H9 (cell line): ENCODE results near the gene TOGARAM2. TPM values are rescaled to one million over a fixed set of nuclear protein-coding genes. Genes with fewer than 3 reads are reported as not detected.

Experiments used
- DNase-seq: peaks from one replicate; pipeline ENCODE4 v3.0.0-alpha.2; 2017
- H2AFZ ChIP-seq: one replicate; pipeline ENCODE4 v1.6.1; 2013; ENCODE audit warnings: mild to moderate bottlenecking, low read length, control low read depth, moderate library complexity
- H2AK5ac ChIP-seq: 2 replicates; pipeline ENCODE4 v1.6.1; 2013; ENCODE audit warnings: low read length, control low read depth, mixed read lengths; ENCODE audit not compliant: insufficient read length
- H2BK120ac ChIP-seq: one replicate; pipeline ENCODE4 v1.6.1; 2013; ENCODE audit warnings: low read depth, mild to moderate bottlenecking, low read length, control low read depth, inconsistent platforms; ENCODE audit not compliant: poor library complexity, severe bottlenecking
- H2BK12ac ChIP-seq: 2 replicates; pipeline ENCODE4 v1.6.1; 2013; ENCODE audit warnings: low read length, control low read depth, mixed read lengths, low read depth; ENCODE audit not compliant: insufficient read length
- H2BK15ac ChIP-seq: 2 replicates; pipeline ENCODE4 v1.6.1; 2013; ENCODE audit warnings: low read depth, low read length, control low read depth
- H2BK20ac ChIP-seq: one replicate; pipeline ENCODE4 v1.6.1; 2013; ENCODE audit warnings: low read depth, mild to moderate bottlenecking, low read length, control low read depth, inconsistent platforms; ENCODE audit not compliant: poor library complexity, severe bottlenecking
- H2BK5ac ChIP-seq: 2 replicates; pipeline ENCODE4 v1.6.1; 2013; ENCODE audit warnings: low read length, control low read depth, mixed read lengths; ENCODE audit not compliant: insufficient read length
- H3K14ac ChIP-seq: 2 replicates; pipeline ENCODE4 v1.6.1; 2013; ENCODE audit warnings: low read length, control low read depth; ENCODE audit not compliant: insufficient read depth
- H3K18ac ChIP-seq: 2 replicates; pipeline ENCODE4 v1.6.1; 2013; ENCODE audit warnings: low read depth, mild to moderate bottlenecking, mixed read lengths, low read length, control low read depth; ENCODE audit not compliant: insufficient read length
- H3K23ac ChIP-seq: 2 replicates; pipeline ENCODE4 v1.6.1; 2013; ENCODE audit warnings: low read length, control low read depth, mixed read lengths, low read depth; ENCODE audit not compliant: insufficient read length
- H3K23me2 ChIP-seq: 2 replicates; pipeline ENCODE4 v1.6.1; 2013; ENCODE audit warnings: low read depth, mild to moderate bottlenecking, mixed read lengths, low read length, control low read depth; ENCODE audit not compliant: insufficient read length, poor library complexity, severe bottlenecking
- H3K27ac ChIP-seq: 2 replicates; pipeline ENCODE4 v1.5.1; 2013; ENCODE audit warnings: low read length, control low read depth, mixed read lengths, low read depth; ENCODE audit not compliant: insufficient read length
- H3K27me3 ChIP-seq: 2 replicates; pipeline ENCODE4 v1.6.1; 2013; ENCODE audit warnings: low read length, control low read depth, inconsistent platforms; ENCODE audit not compliant: insufficient read depth
- H3K4ac ChIP-seq: 2 replicates; pipeline ENCODE4 v1.6.1; 2013; ENCODE audit warnings: low read depth, mild to moderate bottlenecking, control low read depth, inconsistent platforms, low read length, moderate library complexity
- H3K4me1 ChIP-seq: 2 replicates; pipeline ENCODE4 v1.6.1; 2013; ENCODE audit warnings: low read length, control low read depth, inconsistent platforms; ENCODE audit not compliant: insufficient read depth
- H3K4me2 ChIP-seq: 2 replicates; pipeline ENCODE4 v1.6.1; 2013; ENCODE audit warnings: low read length, control low read depth, mixed read lengths; ENCODE audit not compliant: insufficient read length, insufficient read depth
- H3K56ac ChIP-seq: 2 replicates; pipeline ENCODE4 v1.6.1; 2013; ENCODE audit warnings: low read depth, mild to moderate bottlenecking, mixed read lengths, low read length, control low read depth; ENCODE audit not compliant: insufficient read length
- H3K79me1 ChIP-seq: 2 replicates; pipeline ENCODE4 v1.6.1; 2013; ENCODE audit warnings: low read depth, mild to moderate bottlenecking, moderate library complexity, low read length, control low read depth, inconsistent platforms; ENCODE audit not compliant: insufficient read depth, poor library complexity, severe bottlenecking
- H3K79me2 ChIP-seq: 2 replicates; pipeline ENCODE4 v1.6.1; 2013; ENCODE audit warnings: low read length, control low read depth, inconsistent platforms; ENCODE audit not compliant: insufficient read depth
- H3K9ac ChIP-seq: 2 replicates; pipeline ENCODE4 v1.6.1; 2013; ENCODE audit warnings: low read length, control low read depth, mixed read lengths; ENCODE audit not compliant: insufficient read length; ENCODE audit errors: extremely low read depth
- H3K9me3 ChIP-seq: one replicate; pipeline ENCODE4 v1.6.1; 2013; ENCODE audit warnings: low read depth, low read length, inconsistent platforms; ENCODE audit not compliant: control insufficient read depth
- H3T11ph ChIP-seq: one replicate; pipeline ENCODE4 v1.6.1; 2013; ENCODE audit warnings: mild to moderate bottlenecking, low read length, control low read depth, inconsistent platforms
- H4K20me1 ChIP-seq: one replicate; pipeline ENCODE4 v1.6.1; 2013; ENCODE audit not compliant: control insufficient read depth, insufficient read length, insufficient read depth
- H4K5ac ChIP-seq: 2 replicates; pipeline ENCODE4 v1.6.1; 2013; ENCODE audit warnings: low read depth, mild to moderate bottlenecking, mixed read lengths, low read length, control low read depth; ENCODE audit not compliant: insufficient read length
- H4K8ac ChIP-seq: replicated peaks from 2 replicates; pipeline ENCODE4 v1.6.1; 2013; ENCODE audit warnings: low read length, control low read depth, mixed read lengths, low read depth; ENCODE audit not compliant: insufficient read length
- H4K91ac ChIP-seq: 2 replicates; pipeline ENCODE4 v1.6.1; 2013; ENCODE audit warnings: low read depth, mild to moderate bottlenecking, moderate library complexity, mixed read lengths, low read length, control low read depth; ENCODE audit not compliant: insufficient read length
- H3K27ac Mint-ChIP-seq, 3 experiments: 2 replicates in 2 of 3; 3 replicates in 1 of 3; pipeline ENCODE4 v1.8.0; 2020 to 2021; ENCODE audit warnings: mixed read lengths in 3 of 3, mild to moderate bottlenecking in 1 of 3, moderate library complexity in 1 of 3
- H3K27me3 Mint-ChIP-seq: 2 replicates; pipeline ENCODE4 v1.8.0; 2021; ENCODE audit warnings: low read depth, mild to moderate bottlenecking, moderate library complexity, mixed read lengths
- H3K36me3 Mint-ChIP-seq, 3 experiments: 2 replicates in 2 of 3; 3 replicates in 1 of 3; pipeline ENCODE4 v1.8.0; 2020 to 2021; ENCODE audit warnings: low read depth in 3 of 3, mixed read lengths in 3 of 3; ENCODE audit not compliant: insufficient read depth in 1 of 3
- H3K4me1 Mint-ChIP-seq, 2 experiments: 2 replicates each; pipeline ENCODE4 v1.8.0; 2020; ENCODE audit warnings: mixed read lengths in 2 of 2
- H3K4me3 Mint-ChIP-seq, 2 experiments: 2 replicates in 1 of 2; 3 replicates in 1 of 2; pipeline ENCODE4 v1.8.0; 2020 to 2021; ENCODE audit warnings: mild to moderate bottlenecking in 2 of 2, mixed read lengths in 2 of 2, moderate library complexity in 1 of 2
- H3K9me3 Mint-ChIP-seq, 2 experiments: 2 replicates in 1 of 2; 3 replicates in 1 of 2; pipeline ENCODE4 v1.8.0; 2020; ENCODE audit warnings: mild to moderate bottlenecking in 2 of 2, mixed read lengths in 2 of 2, moderate library complexity in 1 of 2
- WGBS: extraction: QIAGEN DNeasy Blood & Tissue Kit; methylation state at CpG from one replicate; pipeline ENCODE4 v1.1.7; 2013; ENCODE audit warnings: missing lambda C conversion rate, low lambda C conversion rate, mixed read lengths; ENCODE audit not compliant: insufficient read length; ENCODE audit errors: extremely low coverage; 5-methylcytosine and 5-hydroxymethylcytosine counted together
- total RNA-seq: library from RNA; stranded (reverse); gene quantifications from 2 replicates; pipeline ENCODE4 v1.2.1, GENCODE V29; 2021
- TF ChIP-seq, protein P1 (sequence below): fragments of 200-600 bp; sonication (generic); conservative IDR thresholded peaks from 3 replicates; pipeline ENCODE4 v1.8.0; 2021; ENCODE audit warnings: antibody characterized with exemption, mild to moderate bottlenecking

The TOGARAM2 gene
- total RNA-seq, 1 experiment from 2014 or later: 0.83 TPM

DNA sequence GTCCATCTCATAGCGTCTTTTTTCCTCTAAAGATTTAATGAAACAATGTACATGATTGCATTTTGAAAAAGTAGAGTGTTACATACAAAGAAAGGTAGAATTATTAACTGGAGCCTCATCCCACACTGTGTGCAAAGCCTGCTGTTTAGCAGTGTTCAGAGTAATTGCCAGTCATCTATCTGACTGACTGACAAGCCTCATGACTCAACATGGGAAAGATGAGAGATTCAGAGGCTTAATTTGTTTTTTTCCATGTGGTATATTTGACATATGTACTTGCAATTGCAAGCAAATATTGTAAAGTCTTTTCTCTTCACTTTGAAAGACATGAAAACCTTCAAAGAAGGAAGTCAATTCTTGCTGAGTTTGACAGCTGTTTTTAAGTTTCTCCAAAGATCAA, 78.5 kb downstream of the TOGARAM2 start:
- Histone ChIP-seq H2BK120ac (no peak overlapping the region), H2BK12ac (no peak overlapping the region), H3K23me2 (no peaks in the 10 kb centered on the region), H2AK5ac (no peak overlapping the region), H3K9me3 (no peaks in the 10 kb centered on the region), H3K56ac (no peak overlapping the region), H2AFZ (no peak overlapping the region), H3K14ac (no peak overlapping the region), H3K4me2 (no peak overlapping the region), H3K27ac (no peak overlapping the region), H3K9ac (no peak overlapping the region), H3K79me2 (no peaks in the 10 kb centered on the region), H4K91ac (no peak overlapping the region), H3K27me3 (no peaks in the 10 kb centered on the region), H3K18ac (no peak overlapping the region), H3K23ac (no peak overlapping the region), H2BK5ac (no peak overlapping the region), H3T11ph (no peak overlapping the region), H4K8ac (no peak overlapping the region), H3K79me1 (no peaks in the 10 kb centered on the region), H4K20me1 (no peaks in the 10 kb centered on the region), H2BK20ac (no peak overlapping the region), H2BK15ac (no peak overlapping the region), H3K4ac (no peak overlapping the region), H4K5ac (no peak overlapping the region), H3K4me1 (no peaks in the 10 kb centered on the region)
- DNase-seq: no peak
- Mint-ChIP-seq H3K4me3 (no peak overlapping the region), H3K4me1 (peaks cover 10 to 13% of the 10 kb centered on the region in 2 experiments), H3K9me3 (no peaks in the 10 kb centered on the region), H3K36me3 (no peaks in the 10 kb centered on the region), H3K27me3 (peaks cover 2% of the 10 kb centered on the region), H3K27ac (no peak overlapping the region)
- TF ChIP-seq, protein P1, sequence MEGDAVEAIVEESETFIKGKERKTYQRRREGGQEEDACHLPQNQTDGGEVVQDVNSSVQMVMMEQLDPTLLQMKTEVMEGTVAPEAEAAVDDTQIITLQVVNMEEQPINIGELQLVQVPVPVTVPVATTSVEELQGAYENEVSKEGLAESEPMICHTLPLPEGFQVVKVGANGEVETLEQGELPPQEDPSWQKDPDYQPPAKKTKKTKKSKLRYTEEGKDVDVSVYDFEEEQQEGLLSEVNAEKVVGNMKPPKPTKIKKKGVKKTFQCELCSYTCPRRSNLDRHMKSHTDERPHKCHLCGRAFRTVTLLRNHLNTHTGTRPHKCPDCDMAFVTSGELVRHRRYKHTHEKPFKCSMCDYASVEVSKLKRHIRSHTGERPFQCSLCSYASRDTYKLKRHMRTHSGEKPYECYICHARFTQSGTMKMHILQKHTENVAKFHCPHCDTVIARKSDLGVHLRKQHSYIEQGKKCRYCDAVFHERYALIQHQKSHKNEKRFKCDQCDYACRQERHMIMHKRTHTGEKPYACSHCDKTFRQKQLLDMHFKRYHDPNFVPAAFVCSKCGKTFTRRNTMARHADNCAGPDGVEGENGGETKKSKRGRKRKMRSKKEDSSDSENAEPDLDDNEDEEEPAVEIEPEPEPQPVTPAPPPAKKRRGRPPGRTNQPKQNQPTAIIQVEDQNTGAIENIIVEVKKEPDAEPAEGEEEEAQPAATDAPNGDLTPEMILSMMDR: no peak
- WGBS: no CpG with 5 or more reads among the region's 1 CpG
